SK-N-MC (cell line): ENCODE measurements around the gene PIK3R1.

Source experiments
- DNase-seq: peaks from one replicate; pipeline ENCODE4 v3.0.0-alpha.2; 2011; ENCODE audit warnings: low read depth, low spot score
- H3K27ac ChIP-seq: fragments of 200-600 bp; sonication (generic); 2 replicates; pipeline ENCODE4 v1.5.1; 2016; ENCODE audit warnings: mixed run types
- H3K36me3 ChIP-seq: fragments of 200-600 bp; sonication (generic); 2 replicates; pipeline ENCODE4 v1.6.1; 2017; ENCODE audit warnings: antibody characterized with exemption, low read length, mixed read lengths; ENCODE audit not compliant: insufficient read depth
- H3K4me3 ChIP-seq: fragments of 200-600 bp; sonication (generic); 2 replicates; pipeline ENCODE4 v1.5.1; 2016
- H3K9ac ChIP-seq: fragments of 200-600 bp; sonication (generic); 2 replicates; pipeline ENCODE4 v1.8.0; 2017; ENCODE audit warnings: mixed run types, mixed read lengths; ENCODE audit not compliant: insufficient read length
- H3K9me3 ChIP-seq: fragments of 200-600 bp; sonication (generic); 2 replicates; pipeline ENCODE4 v1.6.1; 2017; ENCODE audit warnings: low read depth, mild to moderate bottlenecking, antibody characterized with exemption, low read length, moderate library complexity, mixed read lengths
- EZH2 ChIP-seq: fragments of 200-600 bp; sonication (generic); IDR thresholded peaks from one replicate; pipeline ENCODE4 v1.6.1; 2017; ENCODE audit warnings: antibody characterized with exemption
- FOXP2 ChIP-seq: optimal IDR thresholded peaks from 2 replicates; pipeline ENCODE3; 2011; ENCODE audit warnings: mild to moderate bottlenecking, moderate library complexity; ENCODE audit not compliant: insufficient read depth; ENCODE audit errors: extremely low read length, control extremely low read depth
- POLR2AphosphoS5 ChIP-seq: IDR thresholded peaks from 2 replicates; pipeline ENCODE4 v1.6.1; 2012; ENCODE audit warnings: mild to moderate bottlenecking, low read depth, low read length, borderline replicate concordance

PIK3R1 gene

GRCh38 chr5:68279984-68280383 lies 64.4 kb downstream of the PIK3R1 start:
- H3K36me3 ChIP-seq, result peaks cover 91% of the 10 kb centered on the region
- no peak for DNase-seq
- H3K9ac ChIP-seq, result no peak overlapping the region
- H3K9me3 ChIP-seq, result no peaks in the 10 kb centered on the region
- TF ChIP-seq POLR2AphosphoS5 (no peak), FOXP2 (no peak), EZH2 (no peak)
- H3K4me3 ChIP-seq, result no peak overlapping the region
- no peak overlapping the region for H3K27ac ChIP-seq

GRCh38 chr5:68282001-68282400 lies 66.4 kb downstream of the PIK3R1 start:
- TF ChIP-seq EZH2 (no peak), FOXP2 (no peak), POLR2AphosphoS5 (no peak)
- H3K27ac ChIP-seq, result no peak overlapping the region
- peaks cover 82% of the 10 kb centered on the region for H3K36me3 ChIP-seq

DNA sequence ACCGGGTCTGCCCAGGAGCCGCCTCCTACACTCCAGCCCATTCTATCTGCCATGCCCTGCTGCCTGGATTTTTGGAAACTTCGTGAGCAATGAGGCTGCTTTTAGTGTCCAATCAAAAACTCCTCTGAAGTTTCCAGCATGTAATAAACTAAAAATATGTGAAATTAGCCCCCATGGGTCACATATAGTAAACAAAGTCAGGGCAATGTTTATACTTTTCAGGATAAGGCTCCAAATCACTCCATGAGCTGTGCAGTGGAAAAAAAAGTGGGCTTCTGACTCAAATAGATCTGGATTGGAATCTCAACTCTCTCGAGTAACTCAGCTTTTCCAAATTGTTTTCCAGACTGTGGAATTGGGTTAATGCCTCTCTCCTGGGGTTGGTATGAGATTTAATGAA lies 68.2 kb downstream of the PIK3R1 start:
- no peak for TF ChIP-seq EZH2
- TF ChIP-seq POLR2AphosphoS5, result no peak
- TF ChIP-seq FOXP2, result no peak
- DNase-seq, result no peak
- no peak overlapping the region for H3K9ac ChIP-seq
- H3K9me3 ChIP-seq, result no peaks in the 10 kb centered on the region
- H3K27ac ChIP-seq, result no peak overlapping the region
- H3K36me3 ChIP-seq, result peaks cover 66% of the 10 kb centered on the region
- no peak overlapping the region for H3K4me3 ChIP-seq

More at GRCh38 chr5:68282001-68282400, 66.4 kb downstream of the PIK3R1 start:
- Histone ChIP-seq H3K9me3 (no peaks in the 10 kb centered on the region), H3K4me3 (no peak overlapping the region), H3K9ac (no peak overlapping the region)
- no peak for DNase-seq

GRCh38 chr5:68285075-68285840 lies 69.7 kb downstream of the PIK3R1 start:
- peak overlapping the region; percentile 79 for H3K27ac ChIP-seq
- TF ChIP-seq EZH2 (no peak), FOXP2 (no peak), POLR2AphosphoS5 (no peak)

GRCh38 chr5:68285851-68286611 lies 70.5 kb downstream of the PIK3R1 start:
- DNase-seq, result peak; percentile 70
- no peak for TF ChIP-seq EZH2
- no peak for TF ChIP-seq FOXP2
- no peak for TF ChIP-seq POLR2AphosphoS5
- no peaks in the 10 kb centered on the region for H3K9me3 ChIP-seq
- H3K4me3 ChIP-seq, result no peak overlapping the region
- peaks cover 47% of the 10 kb centered on the region for H3K36me3 ChIP-seq
- no peak overlapping the region for H3K9ac ChIP-seq
- H3K27ac ChIP-seq, result peak overlapping the region; percentile 79

More at GRCh38 chr5:68285075-68285840, 69.7 kb downstream of the PIK3R1 start:
- H3K36me3 ChIP-seq, result peaks cover 51% of the 10 kb centered on the region
- no peak overlapping the region for H3K4me3 ChIP-seq
- no peaks in the 10 kb centered on the region for H3K9me3 ChIP-seq
- no peak overlapping the region for H3K9ac ChIP-seq
- no peak for DNase-seq

DNA sequence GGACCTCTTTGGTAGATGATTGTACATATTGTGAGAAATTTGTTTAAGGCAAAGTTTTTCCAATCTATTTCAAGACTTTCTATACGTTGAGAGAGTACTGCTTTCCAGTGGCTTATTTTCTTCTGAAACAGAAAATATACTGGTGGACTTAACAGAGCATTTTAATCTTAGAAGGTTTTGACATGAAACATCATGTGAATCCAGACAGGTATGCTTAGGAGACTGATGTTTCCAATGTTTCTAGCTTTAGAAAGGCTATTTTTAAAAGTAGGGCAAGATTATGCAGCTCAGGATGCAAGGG lies 71.0 kb downstream of the PIK3R1 start:
- Histone ChIP-seq H3K9ac (peak overlapping the region; percentile 4), H3K9me3 (no peaks in the 10 kb centered on the region), H3K27ac (peak overlapping the region; percentile 76), H3K4me3 (no peak overlapping the region), H3K36me3 (peaks cover 43% of the 10 kb centered on the region)
- TF ChIP-seq FOXP2 (no peak), POLR2AphosphoS5 (no peak), EZH2 (no peak)
- no peak for DNase-seq

DNA sequence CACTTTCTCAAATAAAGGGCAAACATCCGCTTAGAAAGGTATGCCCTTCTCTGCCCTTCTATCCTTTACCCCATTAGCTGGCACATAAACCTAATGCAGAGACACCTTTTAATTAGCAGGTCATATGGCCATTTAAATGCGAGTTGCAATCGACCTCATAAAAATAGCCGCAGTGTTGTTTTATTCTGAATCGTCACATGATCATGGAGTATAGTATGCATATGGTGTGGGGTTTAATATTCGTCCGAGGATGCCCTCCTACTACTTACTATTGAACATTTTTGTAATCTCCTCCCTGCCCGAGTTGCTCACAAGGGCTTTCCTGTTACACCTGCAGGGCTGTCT lies 72.0 kb downstream of the PIK3R1 start:
- H3K36me3 ChIP-seq, result peaks cover 38% of the 10 kb centered on the region
- H3K9me3 ChIP-seq, result no peaks in the 10 kb centered on the region
- H3K9ac ChIP-seq, result no peak overlapping the region
- peak overlapping the region; percentile 81 for H3K4me3 ChIP-seq
- no peak for TF ChIP-seq POLR2AphosphoS5
- TF ChIP-seq FOXP2, result no peak
- TF ChIP-seq EZH2, result no peak
- H3K27ac ChIP-seq, result peak overlapping the region; percentile 59; the same call in 1 of the 2 replicates
- no peak for DNase-seq

DNA sequence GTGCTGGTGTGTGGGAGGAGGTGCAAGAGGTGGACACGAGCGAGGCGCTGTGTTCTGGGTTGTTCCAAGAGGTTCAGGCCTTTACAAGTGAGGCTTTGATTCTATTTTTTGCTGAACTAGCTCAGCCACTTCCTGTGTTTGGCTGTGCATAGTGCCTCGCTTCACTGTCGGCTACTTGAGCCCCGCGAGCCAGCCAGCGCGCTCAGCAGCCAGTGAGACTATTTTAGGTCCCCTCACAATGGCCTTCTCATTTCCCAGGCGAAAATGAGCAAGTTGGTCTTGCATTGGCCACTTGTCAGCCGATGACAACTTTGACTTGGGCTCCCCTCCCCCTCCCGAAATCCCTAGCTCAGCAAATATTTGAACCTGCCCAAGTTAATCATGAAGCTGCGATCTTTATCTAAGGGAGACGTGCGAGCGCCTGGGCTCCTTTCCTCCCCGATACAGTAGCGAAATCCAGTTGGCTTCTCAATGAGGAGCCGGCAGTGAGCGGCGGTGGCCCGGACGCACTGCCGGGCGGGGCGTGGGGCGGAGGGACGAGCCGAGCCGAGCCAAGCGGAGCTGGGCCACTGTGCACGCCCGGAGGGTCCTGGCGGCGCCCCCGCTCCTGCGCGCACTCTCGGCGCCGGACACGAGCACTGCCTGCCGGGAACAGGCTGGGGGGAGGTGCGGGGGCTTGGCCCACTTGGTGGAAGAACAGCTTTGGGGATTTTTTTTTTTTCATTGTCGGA lies 72.6 kb downstream of the PIK3R1 start:
- peak overlapping the region; percentile 73 for H3K9ac ChIP-seq
- peak overlapping the region; percentile 59 for H3K27ac ChIP-seq
- DNase-seq, result no peak
- TF ChIP-seq POLR2AphosphoS5, result no peak
- TF ChIP-seq EZH2, result no peak
- no peak for TF ChIP-seq FOXP2
- H3K9me3 ChIP-seq, result no peaks in the 10 kb centered on the region
- peaks cover 38% of the 10 kb centered on the region for H3K36me3 ChIP-seq
- H3K4me3 ChIP-seq, result peak overlapping the region; percentile 81

DNA sequence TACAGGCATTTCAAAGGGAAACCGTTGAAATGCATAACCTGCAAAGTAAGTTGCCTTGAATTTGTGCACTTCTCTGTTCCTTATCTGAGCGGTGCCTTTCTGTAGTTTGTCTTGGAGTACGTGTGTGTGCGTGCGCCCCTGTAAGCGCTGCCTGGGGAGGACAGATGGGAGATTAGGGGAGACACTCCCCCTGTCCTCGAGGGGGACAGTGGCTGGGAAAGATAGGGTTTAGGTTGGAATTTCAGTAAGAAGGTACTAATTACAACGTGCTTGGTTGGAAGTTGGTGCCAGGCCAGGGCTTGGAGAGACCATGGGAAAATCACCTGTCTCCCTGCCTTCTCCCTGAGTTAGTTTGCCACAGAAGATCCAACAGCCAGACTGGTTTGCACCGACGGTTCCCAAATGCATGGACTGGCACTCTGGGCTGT lies 73.2 kb downstream of the PIK3R1 start:
- Histone ChIP-seq H3K27ac (peak overlapping the region; percentile 59), H3K4me3 (peak overlapping the region; percentile 81), H3K9me3 (no peaks in the 10 kb centered on the region), H3K9ac (peak overlapping the region; percentile 73), H3K36me3 (peaks cover 39% of the 10 kb centered on the region)
- TF ChIP-seq FOXP2, result no peak
- TF ChIP-seq EZH2, result no peak
- TF ChIP-seq POLR2AphosphoS5, result no peak
- DNase-seq, result no peak
